BLaER1 treated with 17β-estradiol and CSF1 and Interleukin-3, amounts not matched to agents 10 nM and 100 nM (cell line): Measurements from ENCODE around the gene MICAL2.

Experiments
- H3K27ac ChIP-seq, 11 experiments: shearing (Covaris generic); formaldehyde crosslinking; 2 replicates each; pipeline ENCODE4 v1.8.1; 2022
- H3K27me3 ChIP-seq, 11 experiments: shearing (Covaris generic); formaldehyde crosslinking; 2 replicates each; pipeline ENCODE4 v1.8.1; 2022
- H3K36me3 ChIP-seq, 11 experiments: shearing (Covaris generic); formaldehyde crosslinking; 2 replicates each; pipeline ENCODE4 v1.8.1; 2022
- H3K4me1 ChIP-seq, 10 experiments: shearing (Covaris generic); formaldehyde crosslinking; 2 replicates each; pipeline ENCODE4 v1.8.1; 2022
- H3K4me2 ChIP-seq, 11 experiments: shearing (Covaris generic); formaldehyde crosslinking; 2 replicates each; pipeline ENCODE4 v1.8.1; 2022
- H3K4me3 ChIP-seq, 10 experiments: shearing (Covaris generic); formaldehyde crosslinking; 2 replicates each; pipeline ENCODE4 v1.8.1; 2022
- H3K9ac ChIP-seq, 11 experiments: shearing (Covaris generic); formaldehyde crosslinking; 2 replicates each; pipeline ENCODE4 v1.8.1; 2022
- H3K9me3 ChIP-seq, 11 experiments: shearing (Covaris generic); formaldehyde crosslinking; replicated peaks in 1 of 11; 2 replicates each; pipeline ENCODE4 v1.8.1; 2022
- H4K20me1 ChIP-seq, 11 experiments: shearing (Covaris generic); formaldehyde crosslinking; 2 replicates each; pipeline ENCODE4 v1.8.1; 2022
- Cebpa-rat ChIP-seq, 11 experiments: shearing (Covaris generic); IDR thresholded peaks; 2 replicates each; pipeline ENCODE4 v1.8.1; 2022

MICAL2 gene

DNA sequence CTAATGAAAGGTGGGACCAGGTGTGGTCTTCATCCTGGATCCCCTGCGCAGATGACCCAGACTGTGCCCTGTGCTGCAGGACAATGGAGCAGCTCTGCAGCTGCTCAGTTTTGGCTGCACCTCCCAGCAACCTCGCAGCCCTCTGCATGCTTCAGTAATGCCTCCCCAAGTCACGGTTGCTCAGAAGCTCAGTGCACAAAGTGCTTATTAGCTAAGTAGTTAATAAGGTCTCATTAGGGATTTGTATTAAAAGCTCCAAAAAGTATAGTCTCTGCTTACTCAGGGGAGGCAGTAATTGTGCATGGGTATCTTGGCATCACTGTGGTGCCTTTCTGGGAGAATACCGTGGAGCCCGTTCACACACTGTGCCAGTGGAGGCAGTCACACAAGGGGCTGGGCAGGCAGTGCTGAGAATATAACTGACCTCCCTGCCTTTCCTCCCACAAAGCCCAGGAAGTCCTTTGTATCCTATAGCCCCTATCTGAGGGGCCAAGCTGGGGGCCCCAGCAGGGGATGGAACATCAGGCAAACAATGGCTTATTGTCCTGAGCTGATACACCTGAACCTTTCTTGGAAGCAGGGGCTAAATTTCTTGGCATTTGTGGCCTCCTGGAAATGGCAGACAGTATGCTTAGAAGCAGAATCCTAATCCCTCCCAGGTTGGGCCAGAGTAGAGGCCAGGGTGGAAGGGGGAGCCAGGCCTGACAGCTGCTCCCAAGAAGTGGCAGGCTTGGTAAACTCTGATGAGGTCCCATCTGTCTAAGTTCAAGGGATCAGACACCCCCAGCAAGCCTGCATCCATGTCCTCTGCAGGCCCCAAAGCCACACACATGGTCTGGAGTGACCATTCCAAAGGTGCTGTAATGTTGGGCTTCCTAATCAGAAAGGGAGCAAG, 141.5 kb downstream of the MICAL2 start:
- no peak overlapping the region for H3K4me2 ChIP-seq
- H4K20me1 ChIP-seq, result no peaks in the 10 kb centered on the region
- TF ChIP-seq Cebpa-rat (IDR thresholded peaks at IDR 0.05), result no peak
- H3K9ac ChIP-seq, result no peak overlapping the region
- H3K9me3 ChIP-seq, result no peaks in the 10 kb centered on the region
- no peaks in the 10 kb centered on the region for H3K27me3 ChIP-seq
- H3K36me3 ChIP-seq, result peaks cover 0 to 34% (median 0%) of the 10 kb centered on the region in 11 experiments; a peak in 4 of 22 replicates
- H3K27ac ChIP-seq, result no peak overlapping the region
- no peak overlapping the region for H3K4me3 ChIP-seq
- H3K4me1 ChIP-seq, result peaks cover 0 to 6% (median 0%) of the 10 kb centered on the region in 10 experiments; a peak in 2 of 20 replicates

DNA sequence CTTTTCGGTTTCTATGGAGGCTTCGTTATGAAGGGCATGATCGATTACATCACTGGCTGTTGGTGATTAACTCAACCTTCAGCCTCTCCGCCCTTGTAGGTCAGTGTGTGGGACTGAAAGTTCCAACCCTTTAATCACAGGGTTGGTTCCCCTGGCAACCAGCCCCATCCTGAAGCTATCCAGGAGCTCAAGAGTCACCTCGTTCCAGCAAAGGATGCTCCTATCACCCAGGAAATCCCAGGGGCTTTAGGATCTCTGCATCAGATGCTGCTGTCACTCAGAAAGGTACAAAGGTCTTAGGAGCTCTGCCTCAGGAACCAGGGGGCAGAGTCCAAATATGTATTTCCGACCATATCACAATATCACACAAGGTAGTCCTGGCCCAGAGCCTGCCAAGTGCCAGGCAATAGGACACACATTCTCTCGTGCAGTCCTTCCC, 143.5 kb downstream of the MICAL2 start:
- Histone ChIP-seq H3K9ac (no peak overlapping the region), H3K4me2 (no peak overlapping the region), H3K4me3 (no peak overlapping the region), H3K4me1 (peaks cover 0 to 6% (median 0%) of the 10 kb centered on the region in 10 experiments; a peak in 2 of 20 replicates), H3K9me3 (no peaks in the 10 kb centered on the region), H3K36me3 (peaks cover 0 to 44% (median 0%) of the 10 kb centered on the region in 11 experiments; a peak in 4 of 22 replicates), H3K27ac (no peak overlapping the region), H4K20me1 (no peaks in the 10 kb centered on the region), H3K27me3 (no peaks in the 10 kb centered on the region)
- TF ChIP-seq Cebpa-rat (IDR thresholded peaks at IDR 0.05), result no peak

DNA sequence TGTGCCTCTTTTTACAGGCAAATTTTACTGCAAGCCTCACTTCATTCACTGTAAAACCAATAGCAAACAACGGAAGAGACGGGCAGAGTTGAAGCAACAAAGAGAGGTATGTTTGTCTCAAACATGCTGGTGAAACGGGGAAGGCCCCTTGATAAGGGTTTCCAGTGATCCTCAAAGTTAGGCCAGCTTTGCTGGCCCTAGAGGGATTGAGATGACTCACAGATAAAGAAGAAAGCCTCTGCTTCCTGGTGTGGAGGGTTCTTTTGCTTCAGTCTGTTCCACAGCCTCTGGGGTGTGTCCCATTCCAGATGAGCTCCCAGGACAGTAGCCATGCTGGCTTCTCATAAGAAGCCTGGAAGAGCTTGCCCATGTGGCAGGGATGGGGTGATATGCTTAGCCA, 148.1 kb downstream of the MICAL2 start:
- Histone ChIP-seq H3K4me3 (no peak overlapping the region), H3K9ac (no peak overlapping the region), H3K27me3 (no peaks in the 10 kb centered on the region), H3K9me3 (no peaks in the 10 kb centered on the region), H3K27ac (no peak overlapping the region), H3K4me2 (no peak overlapping the region), H3K4me1 (peaks cover 0 to 18% (median 13%) of the 10 kb centered on the region in 10 experiments; a peak in 12 of 20 replicates), H4K20me1 (no peaks in the 10 kb centered on the region), H3K36me3 (peaks cover 0 to 74% (median 0%) of the 10 kb centered on the region in 11 experiments; a peak in 6 of 22 replicates)
- TF ChIP-seq Cebpa-rat (IDR thresholded peaks at IDR 0.05), result no peak

DNA sequence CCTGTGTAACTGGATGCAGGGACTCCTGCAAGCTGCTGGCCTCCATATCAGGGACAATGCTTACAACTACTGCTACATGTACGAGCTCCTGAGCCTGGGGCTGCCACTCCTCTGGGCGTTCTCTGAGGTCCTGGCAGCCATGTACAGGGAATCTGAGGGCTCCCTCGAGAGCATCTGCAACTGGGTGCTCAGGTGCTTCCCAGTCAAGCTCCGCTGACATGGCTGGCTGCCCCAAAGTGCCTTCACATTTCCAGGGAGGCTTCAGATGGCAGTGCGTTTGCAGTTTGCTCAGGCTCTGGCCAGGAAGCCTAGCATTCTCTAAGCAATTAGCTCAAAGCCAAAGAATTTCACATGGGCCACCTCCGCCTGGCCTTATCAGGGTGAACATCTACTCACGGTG, 149.6 kb downstream of the MICAL2 start:
- Histone ChIP-seq H3K9ac (no peak overlapping the region), H3K27me3 (no peaks in the 10 kb centered on the region), H3K9me3 (no peaks in the 10 kb centered on the region), H3K27ac (no peak overlapping the region), H3K4me1 (peaks cover 0 to 18% (median 13%) of the 10 kb centered on the region in 10 experiments; a peak in 12 of 20 replicates), H3K4me2 (peak overlapping the region in 7 of 11 experiments; percentile 19 to 68 (median 40); a peak in 11 of 22 replicates), H3K4me3 (no peak overlapping the region), H4K20me1 (no peaks in the 10 kb centered on the region), H3K36me3 (peaks cover 0 to 82% (median 0%) of the 10 kb centered on the region in 11 experiments; a peak in 6 of 22 replicates)
- no peak for TF ChIP-seq Cebpa-rat (IDR thresholded peaks at IDR 0.05)

DNA sequence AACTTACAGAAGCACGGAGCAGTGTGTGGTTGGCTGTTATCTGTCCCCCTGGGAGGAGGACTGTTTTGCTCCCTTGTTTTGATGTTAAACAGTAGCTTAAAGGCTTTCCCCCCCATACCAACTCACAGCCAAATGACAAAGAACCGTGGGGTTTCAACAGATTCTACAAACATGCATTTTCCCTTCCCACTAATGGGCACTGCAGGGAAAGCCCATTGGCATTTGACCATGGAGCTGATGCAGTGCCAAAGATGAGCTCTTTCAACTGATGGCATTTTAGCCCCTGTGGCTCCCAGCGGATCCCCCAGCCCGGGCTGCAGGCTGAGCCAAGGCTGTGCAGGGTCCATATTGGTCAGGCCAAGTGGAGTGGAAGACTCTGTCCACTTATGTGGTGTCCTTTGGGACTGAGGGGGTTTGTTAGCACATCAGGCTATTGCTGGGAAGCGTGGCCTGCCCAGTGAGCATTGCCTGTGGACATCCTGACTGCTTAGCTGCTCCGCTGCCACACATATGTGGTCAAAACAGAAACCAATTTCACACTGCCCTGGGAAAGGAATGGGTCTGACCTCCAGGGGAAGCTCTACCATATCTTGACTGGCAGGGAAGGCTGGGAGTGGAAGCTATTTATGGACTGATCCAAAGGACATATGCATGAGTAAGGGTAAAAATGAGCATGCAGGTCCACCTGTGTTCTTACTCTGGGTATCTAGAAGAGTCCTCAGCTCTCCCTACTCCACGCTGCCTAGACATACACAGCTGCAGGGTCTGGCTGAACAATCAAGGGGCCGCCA, 150.5 kb downstream of the MICAL2 start:
- no peaks in the 10 kb centered on the region for H3K27me3 ChIP-seq
- no peak overlapping the region for H3K4me3 ChIP-seq
- H4K20me1 ChIP-seq, result no peaks in the 10 kb centered on the region
- H3K4me1 ChIP-seq, result peaks cover 0 to 18% (median 13%) of the 10 kb centered on the region in 10 experiments; a peak in 12 of 20 replicates
- no peak for TF ChIP-seq Cebpa-rat (IDR thresholded peaks at IDR 0.05)
- H3K4me2 ChIP-seq, result peak overlapping the region in 8 of 11 experiments; percentile 18 to 68 (median 46); a peak in 14 of 22 replicates
- no peak overlapping the region for H3K9ac ChIP-seq
- H3K9me3 ChIP-seq, result no peaks in the 10 kb centered on the region
- no peak overlapping the region for H3K27ac ChIP-seq
- peaks cover 0 to 82% (median 0%) of the 10 kb centered on the region in 11 experiments; a peak in 6 of 22 replicates for H3K36me3 ChIP-seq

DNA sequence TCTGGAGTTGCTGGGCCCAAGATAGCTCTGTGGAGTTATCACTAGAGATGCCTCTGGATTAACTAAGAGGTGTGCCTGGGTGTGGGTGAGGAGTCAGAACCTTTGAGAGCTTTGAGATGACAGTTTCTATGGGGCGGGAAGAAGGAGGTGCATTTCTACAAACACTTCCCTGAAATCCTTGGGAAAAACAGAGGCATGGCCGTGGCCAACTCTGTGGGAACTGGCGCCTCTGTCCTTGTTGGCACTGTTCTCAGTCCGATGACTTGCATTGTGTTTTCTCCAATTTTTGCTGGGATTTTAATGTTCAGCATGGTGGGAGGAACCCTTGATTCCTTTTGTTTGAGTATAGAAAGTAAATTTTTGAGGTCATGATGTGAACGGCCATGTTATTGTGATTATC, 151.2 kb downstream of the MICAL2 start:
- Histone ChIP-seq H3K36me3 (peaks cover 0 to 76% (median 0%) of the 10 kb centered on the region in 11 experiments; a peak in 6 of 22 replicates), H3K4me2 (no peak overlapping the region; a peak in 1 of 22 replicates)

DNA sequence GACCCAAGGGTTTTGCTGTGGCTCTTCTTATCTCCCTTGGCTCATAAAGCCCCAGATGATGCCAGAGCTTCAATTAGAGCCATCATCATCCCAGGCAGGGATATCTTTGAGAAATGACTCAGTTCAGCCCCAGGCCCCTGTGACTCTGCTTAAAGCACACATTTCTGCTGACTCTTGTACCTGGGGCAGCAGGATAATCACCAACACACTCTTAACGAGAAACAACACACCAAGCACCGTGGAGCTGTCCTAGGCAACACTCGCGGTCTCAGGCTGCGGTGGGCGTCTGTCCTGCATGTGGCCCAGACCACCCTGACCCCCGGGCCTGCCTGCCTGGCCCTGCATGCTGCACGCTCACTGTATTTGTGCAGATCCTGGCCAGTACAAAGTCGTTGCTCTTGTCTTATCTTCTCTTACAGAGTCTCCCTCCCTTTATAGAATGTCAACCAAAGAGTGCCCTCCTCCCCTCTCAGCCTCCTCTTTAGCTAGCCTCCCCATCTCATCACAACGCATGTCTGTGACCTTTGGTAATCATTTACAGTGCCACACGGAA, 152.8 kb downstream of the MICAL2 start:
- H4K20me1 ChIP-seq, result no peaks in the 10 kb centered on the region
- no peak overlapping the region for H3K27ac ChIP-seq
- H3K4me2 ChIP-seq, result no peak overlapping the region
- no peak for TF ChIP-seq Cebpa-rat (IDR thresholded peaks at IDR 0.05)
- H3K4me3 ChIP-seq, result no peak overlapping the region
- H3K9me3 ChIP-seq, result no peaks in the 10 kb centered on the region
- H3K36me3 ChIP-seq, result peaks cover 0 to 60% (median 0%) of the 10 kb centered on the region in 11 experiments; a peak in 6 of 22 replicates
- H3K9ac ChIP-seq, result no peak overlapping the region
- H3K4me1 ChIP-seq, result peaks cover 0 to 18% (median 13%) of the 10 kb centered on the region in 10 experiments; a peak in 12 of 20 replicates
- no peaks in the 10 kb centered on the region for H3K27me3 ChIP-seq

More for the DNA sequence above, 151.2 kb downstream of the MICAL2 start:
- no peak for TF ChIP-seq Cebpa-rat (IDR thresholded peaks at IDR 0.05)
- Histone ChIP-seq H3K4me3 (no peak overlapping the region), H4K20me1 (no peaks in the 10 kb centered on the region), H3K9ac (no peak overlapping the region), H3K27me3 (no peaks in the 10 kb centered on the region), H3K4me1 (peaks cover 0 to 18% (median 13%) of the 10 kb centered on the region in 10 experiments; a peak in 12 of 20 replicates), H3K27ac (no peak overlapping the region), H3K9me3 (no peaks in the 10 kb centered on the region)

DNA sequence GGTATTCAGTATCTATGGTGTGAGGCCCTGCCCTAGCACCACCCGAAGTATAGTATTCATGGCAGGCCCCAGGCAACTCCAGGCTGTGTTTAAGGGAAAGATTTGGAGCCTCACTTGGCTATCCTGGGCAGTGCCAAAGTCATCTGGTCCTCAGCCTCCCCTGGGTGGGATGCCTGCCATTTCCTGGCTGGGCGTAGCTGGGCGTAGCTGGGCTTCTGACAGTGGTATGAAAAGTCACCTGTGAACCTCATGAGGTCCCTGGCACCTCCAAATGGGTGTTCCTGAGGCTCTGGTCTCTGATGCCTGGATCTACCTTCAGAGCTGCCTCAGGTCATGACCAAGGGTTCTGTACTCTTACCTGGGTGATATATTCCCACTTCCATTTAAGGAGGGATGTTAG, 154.0 kb downstream of the MICAL2 start:
- no peak overlapping the region for H3K9ac ChIP-seq
- no peak for TF ChIP-seq Cebpa-rat (IDR thresholded peaks at IDR 0.05)

More for the DNA sequence above, 154.0 kb downstream of the MICAL2 start:
- Histone ChIP-seq H3K4me3 (no peak overlapping the region), H3K27me3 (no peaks in the 10 kb centered on the region), H3K4me1 (peaks cover 0 to 24% (median 16%) of the 10 kb centered on the region in 10 experiments; a peak in 13 of 20 replicates), H4K20me1 (no peaks in the 10 kb centered on the region), H3K9me3 (no peaks in the 10 kb centered on the region), H3K36me3 (peaks cover 0 to 49% (median 0%) of the 10 kb centered on the region in 11 experiments; a peak in 6 of 22 replicates), H3K4me2 (no peak overlapping the region), H3K27ac (no peak overlapping the region)
